K562 (cell line): ENCODE results near the gene CLSTN2. TPM values are rescaled to one million over a fixed set of nuclear protein-coding genes. Genes with fewer than 3 reads are reported as not detected.

Experiments used
- ATAC-seq: fragments of 200-7000 bp; cut with Tn5 transposase; 3 replicates; pipeline ENCODE4 v1.9.1; 2020; ENCODE audit warnings: moderate library complexity
- BruUV-seq: library from RNA; stranded (reverse); fragments of 400-500 nt; replicated peaks from 2 replicates; lab custom pipeline; 2021; lab: Mats Ljungman, UMichigan
- CTCF ChIA-PET: fragments of 300-600 bp; formaldehyde crosslinking; extraction: SDS; loops from one replicate; lab custom pipeline; 2021; ENCODE audit warnings: low intra/inter-chr PET ratio; lab: Yijun Ruan, JAX
- POLR2A ChIA-PET: fragments of 300-600, 350-650 bp; sonication (Branson Sonifier 250); formaldehyde crosslinking; extraction: SDS; loops from one replicate; lab custom pipeline; 2021; ENCODE audit warnings: antibody characterized with exemption, inconsistent platforms; lab: Yijun Ruan, JAX
- DNase-seq, 4 experiments: peaks; one replicate each; pipeline versions ENCODE4 v3.0.0 to v3.0.0-alpha.2; 2011 to 2018; ENCODE audit warnings: low spot score in 3 of 4, mixed read lengths in 3 of 4; ENCODE audit errors: extremely low read depth in 1 of 4
- FAIRE-seq: peaks from 2 replicates; lab custom pipeline; 2011; peaks lifted over from hg19 to GRCh38; lab: Jason Lieb, UNC
- H2AFZ ChIP-seq: 2 replicates; pipeline ENCODE4 v1.6.0; 2011; ENCODE audit warnings: low read depth, low read length, control low read depth, inconsistent platforms
- H3K27ac ChIP-seq: fragments of 200-600 bp; 3 replicates; pipeline ENCODE4 v1.8.0; 2011; ENCODE audit warnings: low read depth, mild to moderate bottlenecking, control low read depth, inconsistent platforms, low read length, moderate library complexity, mixed read lengths; ENCODE audit errors: extremely low read depth
- H3K27me3 ChIP-seq, 2 experiments: fragments of 300-600 bp in 1 of 2; 2 replicates in 1 of 2; 3 replicates in 1 of 2; pipeline versions ENCODE4 v1.6.0 to v1.8.0; 2011; ENCODE audit warnings: inconsistent platforms in 2 of 2, low read length in 2 of 2, mild to moderate bottlenecking in 1 of 2, mixed read lengths in 1 of 2, moderate library complexity in 1 of 2; ENCODE audit not compliant: control insufficient read depth in 2 of 2, insufficient read depth in 2 of 2
- H3K36me3 ChIP-seq: fragments of 300-600 bp; 3 replicates; pipeline ENCODE4 v1.8.0; 2011; ENCODE audit warnings: mild to moderate bottlenecking, low read length, inconsistent platforms; ENCODE audit not compliant: control insufficient read depth, insufficient read depth
- H3K4me1 ChIP-seq, 2 experiments: fragments of 200-600 bp in 1 of 2; replicated peaks in 1 of 2; 2 replicates in 1 of 2; 3 replicates in 1 of 2; pipeline versions ENCODE4 v1.5.1 to v1.8.0; 2011; ENCODE audit warnings: inconsistent platforms in 2 of 2, low read length in 2 of 2, mild to moderate bottlenecking in 1 of 2, mixed read lengths in 1 of 2, moderate library complexity in 1 of 2; ENCODE audit not compliant: control insufficient read depth in 2 of 2, insufficient read depth in 2 of 2
- H3K4me2 ChIP-seq: 2 replicates; pipeline ENCODE4 v1.6.1; 2011; ENCODE audit warnings: low read length, control low read depth, inconsistent platforms, mixed read lengths; ENCODE audit not compliant: insufficient read depth
- H3K4me3 ChIP-seq: fragments of 200-600 bp; sonication (generic), shearing (Covaris generic); 2 replicates; pipeline ENCODE4 v1.5.1; 2016; ENCODE audit warnings: control low read depth, inconsistent platforms
- H3K79me2 ChIP-seq: fragments of 200-600 bp; 3 replicates; pipeline ENCODE4 v1.8.0; 2011; ENCODE audit warnings: low read length, inconsistent platforms; ENCODE audit not compliant: control insufficient read depth, insufficient read depth
- H3K9ac ChIP-seq, 2 experiments: 2 replicates each; pipeline versions ENCODE4 v1.6.0 to v1.6.1; 2011; ENCODE audit warnings: low read depth in 2 of 2, low read length in 2 of 2, control low read depth in 1 of 2, inconsistent platforms in 1 of 2, mild to moderate bottlenecking in 1 of 2, mixed read lengths in 1 of 2; ENCODE audit not compliant: insufficient read depth in 1 of 2
- H3K9me1 ChIP-seq: one replicate; pipeline ENCODE4 v1.6.0; 2011; ENCODE audit warnings: inconsistent platforms, mild to moderate bottlenecking, low read length, moderate library complexity; ENCODE audit not compliant: control insufficient read depth, insufficient read depth
- H3K9me3 ChIP-seq: replicated peaks from 2 replicates; pipeline ENCODE4 v1.5.1; 2011; ENCODE audit warnings: low read depth, low read length, inconsistent platforms; ENCODE audit not compliant: control insufficient read depth, insufficient read depth
- H4K20me1 ChIP-seq: replicated peaks from 2 replicates; pipeline ENCODE4 v1.6.1; 2011; ENCODE audit warnings: low read length, inconsistent platforms, mixed read lengths; ENCODE audit not compliant: control insufficient read depth, insufficient read depth
- ARID2 ChIP-seq: fragments of 450-650 bp; IDR thresholded peaks from 2 replicates; pipeline ENCODE4 v1.6.1; 2017; ENCODE audit warnings: antibody characterized with exemption, mild to moderate bottlenecking
- BMI1 ChIP-seq: fragments of 150-350 bp; IDR thresholded peaks from 2 replicates; pipeline ENCODE4 v1.6.1; 2014; ENCODE audit warnings: low read length
- CEBPB ChIP-seq: fragments of 450-650 bp; IDR thresholded peaks from 2 replicates; pipeline ENCODE4 v1.6.1; 2016; ENCODE audit warnings: missing genetic modification characterization, missing compliant biosample characterization
- CHD4 ChIP-seq: fragments of 200-600 bp; sonication (generic); IDR thresholded peaks from 3 replicates; pipeline ENCODE4 v1.6.1; 2012; ENCODE audit warnings: low read depth, mild to moderate bottlenecking, mixed read lengths, low read length, inconsistent platforms; ENCODE audit not compliant: insufficient read depth, insufficient replicate concordance, poor library complexity, severe bottlenecking
- GATA2 ChIP-seq: sonication (generic); formaldehyde crosslinking; IDR thresholded peaks from 2 replicates; pipeline ENCODE4 v1.4.0; 2020; ENCODE audit warnings: mild to moderate bottlenecking, missing genetic modification reagents
- GTF2E2 ChIP-seq: fragments of 200-800 bp; sonication (Bioruptor generic); IDR thresholded peaks from 2 replicates; pipeline ENCODE4 v1.6.1; 2016; ENCODE audit warnings: missing genetic modification characterization, missing compliant biosample characterization
- KLF16 ChIP-seq: IDR thresholded peaks from 2 replicates; pipeline ENCODE4 v1.6.1; 2016; ENCODE audit warnings: antibody characterized with exemption
- PPARD ChIP-seq: fragments of 250-450 bp; sonication (Bioruptor Pico); IDR thresholded peaks from 2 replicates; pipeline ENCODE4 v1.8.0; 2022; ENCODE audit warnings: inconsistent platforms, mild to moderate bottlenecking, moderate library complexity
- STAT5B ChIP-seq: fragments of 250-450 bp; sonication (Bioruptor Pico); IDR thresholded peaks from 2 replicates; pipeline ENCODE4 v1.8.0; 2021; ENCODE audit warnings: mild to moderate bottlenecking, inconsistent platforms
- TOE1 ChIP-seq, 2 experiments: fragments of 450-650 bp in 1 of 2; sonication (generic) in 1 of 2; formaldehyde crosslinking in 1 of 2; IDR thresholded peaks; 2 replicates each; pipeline versions ENCODE4 v1.7.1 to v1.8.0; 2016 to 2022; ENCODE audit warnings: borderline replicate concordance in 2 of 2, mild to moderate bottlenecking in 2 of 2, antibody characterized with exemption in 1 of 2, inconsistent platforms in 1 of 2, low read depth in 1 of 2, missing genetic modification reagents in 1 of 2, moderate library complexity in 1 of 2
- YY1 ChIP-seq, 3 experiments: IDR thresholded peaks; 2 replicates each; pipeline ENCODE4 v1.6.1; 2011; ENCODE audit warnings: low read length in 2 of 3, mild to moderate bottlenecking in 2 of 3, moderate library complexity in 2 of 3, borderline replicate concordance in 1 of 3, control low read depth in 1 of 3, low read depth in 1 of 3; ENCODE audit not compliant: insufficient read depth in 3 of 3, insufficient replicate concordance in 2 of 3, control insufficient read depth in 1 of 3, insufficient read length in 1 of 3; ENCODE audit errors: extremely low read depth in 1 of 3
- ZNF436 ChIP-seq: fragments of 250-450, 450-650 bp; sonication (Bioruptor Pico); formaldehyde crosslinking; IDR thresholded peaks from 2 replicates; pipeline ENCODE4 v1.7.0; 2020; ENCODE audit warnings: mild to moderate bottlenecking
- ZNF79 ChIP-seq: fragments of 250-450 bp; sonication (Bioruptor Pico); IDR thresholded peaks from 2 replicates; pipeline ENCODE4 v1.4.0; 2020; ENCODE audit warnings: low read depth, mild to moderate bottlenecking, moderate library complexity
- WGBS: fragments of 100-300 bp; shearing (Covaris generic); methylation state at CpG from one replicate; pipeline ENCODE4 v1.1.6; 2016; ENCODE audit warnings: low coverage, mixed read lengths; ENCODE audit not compliant: insufficient coverage; ENCODE audit errors: missing lambda C conversion rate; 5-methylcytosine and 5-hydroxymethylcytosine counted together
- in situ Hi-C: fragments of 300-500 bp; cut with MboI; formaldehyde crosslinking; loops from 4 replicates; pipeline ENCODE4 v1.15.0; 2018; ENCODE audit warnings: inconsistent platforms, mixed read lengths
- intact Hi-C: fragments of 100-400 bp; cut with micrococcal nuclease; formaldehyde crosslinking; loops from 2 replicates; pipeline ENCODE4 v1.14.2; 2022
- polyA plus RNA-seq, 8 experiments: library from polyadenylated mRNA; depleted of rRNA in 4 of 8; stranded (reverse) in 5 of 8; unstranded in 3 of 8; fragments of >200 nt; fragmentation: Nextera tagmentation in 2 of 8; fragmentation: Illumina TruSeq in 1 of 8; extraction: Ambion mirVana in 2 of 8; extraction: Trizol in 1 of 8; gene quantifications; 2 replicates each; pipeline versions ENCODE4 v1.2.1 to v1.2.3, GENCODE V29; 2011 to 2014; ENCODE audit warnings: inconsistent platforms in 1 of 8, missing spikeins in 1 of 8
- total RNA-seq, 7 experiments: library from RNA; depleted of rRNA in 6 of 7; stranded (reverse); fragments of >200 nt in 6 of 7; fragmentation: Illumina TruSeq in 2 of 7; extraction: Trizol in 2 of 7; gene quantifications; 2 replicates each; pipeline versions ENCODE4 v1.2.1 to v1.2.3, GENCODE V29; 2011 to 2021; ENCODE audit warnings: low replicate concordance in 1 of 7
- TF ChIP-seq, protein P1 (sequence below), 2 experiments: fragments of 450-650 bp; conservative IDR thresholded peaks; 2 replicates each; pipeline ENCODE4 v1.6.1; 2017; ENCODE audit warnings: mild to moderate bottlenecking in 2 of 2, moderate library complexity in 2 of 2
- TF ChIP-seq, protein P2 (sequence below): sonication (generic); formaldehyde crosslinking; IDR thresholded peaks from 2 replicates; pipeline ENCODE4 v1.8.0; 2023; ENCODE audit warnings: mild to moderate bottlenecking, missing genetic modification reagents

CLSTN2 gene
- total and polyA plus RNA-seq, 9 of the 15 experiments (the other 6 are each of a cell fraction or from before 2014, with no cell fraction given): 0.02 to 0.04 (median 0.04) TPM; not detected in 6

DNA sequence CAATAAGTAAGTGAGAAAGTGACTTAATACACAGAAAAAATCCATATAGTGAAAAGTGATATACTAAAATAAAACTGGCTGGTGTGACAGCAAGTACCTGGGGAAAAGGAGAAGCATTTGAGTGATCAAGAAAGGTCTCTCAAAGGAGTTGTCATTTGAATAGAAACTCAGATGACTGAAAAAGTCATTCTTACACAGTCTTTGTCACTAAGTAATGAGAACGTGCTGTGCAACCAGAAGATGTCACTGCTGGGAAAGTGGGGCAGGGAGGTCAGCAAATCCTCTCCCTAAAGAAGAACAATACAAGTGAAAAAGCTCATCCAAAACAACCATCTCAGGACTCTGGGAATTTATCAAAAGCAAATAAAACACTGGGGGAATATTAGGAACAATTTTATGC lies 425.3 kb downstream of the CLSTN2 start:
- in situ Hi-C loops (no loop called here), intact Hi-C loops (no loop called here)
- Histone ChIP-seq H3K4me1 (no peaks in the 10 kb centered on the region), H3K27me3 (no peaks in the 10 kb centered on the region), H3K9ac (no peak overlapping the region), H3K9me1 (no peaks in the 10 kb centered on the region), H3K36me3 (no peaks in the 10 kb centered on the region), H3K9me3 (no peaks in the 10 kb centered on the region), H4K20me1 (no peaks in the 10 kb centered on the region), H3K4me2 (no peak overlapping the region), H3K79me2 (no peaks in the 10 kb centered on the region), H2AFZ (no peak overlapping the region), H3K27ac (no peak overlapping the region), H3K4me3 (no peak overlapping the region)
- BruUV-seq: no TSS peak
- ChIA-PET CTCF (interaction anchor here (0.6 kb wide), 1 partner anchor 137 kb away, joined by 3 read pairs; no protein-coding TSS in a partner anchor), POLR2A (no interaction called here)
- no peak for DNase-seq
- no peak for FAIRE-seq
- no peak for ATAC-seq
- WGBS: 0% methylated on average over 1 of the region's 1 CpG
- TF ChIP-seq, protein P1, sequence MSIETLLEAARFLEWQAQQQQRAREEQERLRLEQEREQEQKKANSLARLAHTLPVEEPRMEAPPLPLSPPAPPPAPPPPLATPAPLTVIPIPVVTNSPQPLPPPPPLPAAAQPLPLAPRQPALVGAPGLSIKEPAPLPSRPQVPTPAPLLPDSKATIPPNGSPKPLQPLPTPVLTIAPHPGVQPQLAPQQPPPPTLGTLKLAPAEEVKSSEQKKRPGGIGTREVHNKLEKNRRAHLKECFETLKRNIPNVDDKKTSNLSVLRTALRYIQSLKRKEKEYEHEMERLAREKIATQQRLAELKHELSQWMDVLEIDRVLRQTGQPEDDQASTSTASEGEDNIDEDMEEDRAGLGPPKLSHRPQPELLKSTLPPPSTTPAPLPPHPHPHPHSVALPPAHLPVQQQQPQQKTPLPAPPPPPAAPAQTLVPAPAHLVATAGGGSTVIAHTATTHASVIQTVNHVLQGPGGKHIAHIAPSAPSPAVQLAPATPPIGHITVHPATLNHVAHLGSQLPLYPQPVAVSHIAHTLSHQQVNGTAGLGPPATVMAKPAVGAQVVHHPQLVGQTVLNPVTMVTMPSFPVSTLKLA (conservative IDR thresholded peaks at IDR 0.05): no peak
- TF ChIP-seq KLF16 (no peak), CEBPB (tag) (no peak), ZNF436 (CRISPR knock-in tag) (no peak), GATA2 (CRISPR knock-in tag) (no peak), ARID2 (no peak), STAT5B (CRISPR knock-in tag) (no peak), ZNF79 (no peak), BMI1 (no peak), GTF2E2 (tag) (no peak), YY1 (IDR thresholded peaks at IDR 0.05; ENCODE audit: borderline replicate concordance in 1 of 3, control insufficient read depth in 1 of 3, extremely low read depth in 1 of 3, insufficient read depth in 3 of 3, insufficient read length in 1 of 3, insufficient replicate concordance in 2 of 3, low read depth in 1 of 3, low read length in 2 of 3) (no peak), PPARD (CRISPR knock-in tag) (no peak), TOE1 (IDR thresholded peaks at IDR 0.05; ENCODE audit: borderline replicate concordance) (no peak), TOE1 (CRISPR knock-in tag; IDR thresholded peaks at IDR 0.05; ENCODE audit: borderline replicate concordance, low read depth) (no peak), CHD4 (no peak)
- TF ChIP-seq, protein P2, sequence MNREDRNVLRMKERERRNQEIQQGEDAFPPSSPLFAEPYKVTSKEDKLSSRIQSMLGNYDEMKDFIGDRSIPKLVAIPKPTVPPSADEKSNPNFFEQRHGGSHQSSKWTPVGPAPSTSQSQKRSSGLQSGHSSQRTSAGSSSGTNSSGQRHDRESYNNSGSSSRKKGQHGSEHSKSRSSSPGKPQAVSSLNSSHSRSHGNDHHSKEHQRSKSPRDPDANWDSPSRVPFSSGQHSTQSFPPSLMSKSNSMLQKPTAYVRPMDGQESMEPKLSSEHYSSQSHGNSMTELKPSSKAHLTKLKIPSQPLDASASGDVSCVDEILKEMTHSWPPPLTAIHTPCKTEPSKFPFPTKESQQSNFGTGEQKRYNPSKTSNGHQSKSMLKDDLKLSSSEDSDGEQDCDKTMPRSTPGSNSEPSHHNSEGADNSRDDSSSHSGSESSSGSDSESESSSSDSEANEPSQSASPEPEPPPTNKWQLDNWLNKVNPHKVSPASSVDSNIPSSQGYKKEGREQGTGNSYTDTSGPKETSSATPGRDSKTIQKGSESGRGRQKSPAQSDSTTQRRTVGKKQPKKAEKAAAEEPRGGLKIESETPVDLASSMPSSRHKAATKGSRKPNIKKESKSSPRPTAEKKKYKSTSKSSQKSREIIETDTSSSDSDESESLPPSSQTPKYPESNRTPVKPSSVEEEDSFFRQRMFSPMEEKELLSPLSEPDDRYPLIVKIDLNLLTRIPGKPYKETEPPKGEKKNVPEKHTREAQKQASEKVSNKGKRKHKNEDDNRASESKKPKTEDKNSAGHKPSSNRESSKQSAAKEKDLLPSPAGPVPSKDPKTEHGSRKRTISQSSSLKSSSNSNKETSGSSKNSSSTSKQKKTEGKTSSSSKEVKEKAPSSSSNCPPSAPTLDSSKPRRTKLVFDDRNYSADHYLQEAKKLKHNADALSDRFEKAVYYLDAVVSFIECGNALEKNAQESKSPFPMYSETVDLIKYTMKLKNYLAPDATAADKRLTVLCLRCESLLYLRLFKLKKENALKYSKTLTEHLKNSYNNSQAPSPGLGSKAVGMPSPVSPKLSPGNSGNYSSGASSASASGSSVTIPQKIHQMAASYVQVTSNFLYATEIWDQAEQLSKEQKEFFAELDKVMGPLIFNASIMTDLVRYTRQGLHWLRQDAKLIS (CRISPR knock-in tag): no peak
